HG03280 (cell line): ENCODE measurements around the gene ZNF280B.
A peak's percentile ranks its signal among the peaks of the same experiment; 100 is the strongest.

ENCODE experiments used
- ATAC-seq: cut with Tn5 transposase; IDR thresholded peaks from one replicate; pipeline ENCODE4 v1.9.1; 2021; ENCODE audit warnings: mild to moderate bottlenecking, moderate library complexity; ENCODE audit not compliant: unreplicated experiment

Gene ZNF280B

GRCh38 chr22:22508274-22509176, at the start of gene ZNF280B:
ZNF280B (minus strand) TSS chr22:22508742; CDS start chr22:22489398, 19,344 bp downstream.
- ATAC-seq = peak; percentile 95

- no peak for ATAC-seq
These were observed 48.7 kb upstream of the ZNF280B start for GRCh38 chr22:22556995-22557925.

GRCh38 chr22:22556578-22556977, 48.0 kb upstream of the ZNF280B start:
- no peak for ATAC-seq

- ATAC-seq = no peak
These were observed 47.1 kb upstream of the ZNF280B start for GRCh38 chr22:22555596-22555995.

- ATAC-seq = no peak
These were observed 46.2 kb upstream of the ZNF280B start for GRCh38 chr22:22554587-22555284.

- ATAC-seq = no peak
These were observed 45.4 kb upstream of the ZNF280B start for GRCh38 chr22:22553735-22554586.

GRCh38 chr22:22553141-22553540, 44.6 kb upstream of the ZNF280B start:
- no peak for ATAC-seq

DNA sequence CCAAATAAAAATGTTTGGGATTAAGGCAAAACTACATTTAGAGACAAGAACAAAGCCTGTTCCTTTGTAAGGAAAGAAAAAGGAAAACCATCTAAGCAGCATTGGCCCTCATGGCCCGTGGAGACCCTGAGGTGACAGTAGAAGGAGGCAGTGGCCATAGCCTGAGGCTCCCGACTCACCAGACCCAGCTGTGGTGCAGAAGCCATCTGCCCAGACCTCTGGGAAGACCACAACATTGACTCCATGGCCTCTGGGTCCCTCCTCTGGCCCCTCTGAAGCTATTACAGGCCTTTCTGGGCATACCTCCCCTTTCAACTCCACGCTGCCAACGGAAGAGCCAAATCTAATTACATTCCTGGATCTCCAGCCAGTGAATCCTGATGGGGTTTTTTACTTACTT, 44.1 kb upstream of the ZNF280B start:
- no peak for ATAC-seq

GRCh38 chr22:22550789-22551434, 42.4 kb upstream of the ZNF280B start:
- ATAC-seq = no peak

DNA sequence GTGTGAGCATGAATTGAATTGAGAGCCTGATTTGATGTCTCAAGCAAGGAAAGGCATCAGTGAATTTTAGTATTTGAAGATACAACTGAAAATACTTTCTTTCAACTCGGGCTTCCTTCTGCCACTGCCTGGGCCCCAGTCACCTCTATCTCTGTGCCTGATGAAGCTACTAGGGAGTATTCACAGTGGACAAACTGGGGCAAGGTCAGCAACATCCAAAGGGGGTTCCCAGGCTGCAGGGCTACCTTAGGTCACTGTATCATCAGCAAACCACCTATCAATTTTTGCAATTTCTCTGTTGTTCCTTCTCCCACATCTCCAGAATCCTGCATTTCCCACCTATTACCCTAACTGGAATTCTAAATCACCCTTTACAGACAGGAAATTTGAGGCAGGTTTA, 40.4 kb upstream of the ZNF280B start:
- ATAC-seq = no peak

DNA sequence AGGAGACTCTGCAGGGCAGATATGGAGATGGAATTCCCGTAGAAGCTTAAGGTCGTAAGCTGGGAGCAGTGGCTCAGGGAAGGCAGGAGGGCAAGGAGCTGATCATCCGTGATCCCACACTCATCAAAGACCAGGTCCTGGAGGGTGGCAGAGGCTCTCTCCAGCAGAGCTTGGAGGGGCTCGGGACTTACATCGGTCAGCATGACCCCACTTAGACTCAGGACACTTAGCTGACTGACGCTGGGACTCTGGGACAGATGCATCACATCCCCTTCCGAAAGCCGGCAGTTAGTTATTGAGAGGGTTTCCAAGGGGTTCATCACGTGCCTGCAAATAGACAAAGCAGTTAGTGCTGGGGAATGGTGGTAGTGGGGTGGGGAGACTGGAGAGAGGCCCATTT, 39.8 kb upstream of the ZNF280B start:
- ATAC-seq = no peak

DNA sequence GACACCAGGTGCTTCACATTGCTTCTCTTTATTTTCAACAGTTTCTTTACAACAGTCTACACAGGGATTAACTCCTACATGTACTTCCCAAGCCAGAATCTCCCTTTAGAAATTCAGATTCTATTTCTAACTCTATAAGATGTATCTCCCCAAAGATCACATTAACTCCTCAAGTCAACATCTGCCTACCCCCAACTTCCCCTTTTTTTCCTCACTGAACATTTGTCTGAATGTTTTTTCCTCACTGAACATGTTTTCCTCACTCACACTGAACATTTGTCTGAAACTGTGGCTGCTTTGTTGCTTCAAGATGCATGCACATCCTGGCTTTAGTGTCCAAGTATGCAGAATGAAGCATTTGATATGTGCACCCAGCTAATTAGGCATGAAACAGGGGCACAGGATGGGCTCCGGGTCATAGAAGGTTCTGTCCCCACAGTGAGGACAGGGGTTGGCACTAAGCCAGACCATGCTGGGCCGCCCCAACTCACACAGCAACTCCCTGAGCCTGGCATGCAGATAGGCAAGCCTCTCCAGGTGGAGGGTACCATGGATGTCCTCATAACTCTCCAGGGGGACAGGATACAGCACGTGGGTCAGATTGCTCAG, 39.3 kb upstream of the ZNF280B start:
- ATAC-seq = no peak

- ATAC-seq = no peak
These were observed 38.7 kb upstream of the ZNF280B start for GRCh38 chr22:22547226-22547625.

GRCh38 chr22:22546490-22546889, 37.9 kb upstream of the ZNF280B start:
- no peak for ATAC-seq

DNA sequence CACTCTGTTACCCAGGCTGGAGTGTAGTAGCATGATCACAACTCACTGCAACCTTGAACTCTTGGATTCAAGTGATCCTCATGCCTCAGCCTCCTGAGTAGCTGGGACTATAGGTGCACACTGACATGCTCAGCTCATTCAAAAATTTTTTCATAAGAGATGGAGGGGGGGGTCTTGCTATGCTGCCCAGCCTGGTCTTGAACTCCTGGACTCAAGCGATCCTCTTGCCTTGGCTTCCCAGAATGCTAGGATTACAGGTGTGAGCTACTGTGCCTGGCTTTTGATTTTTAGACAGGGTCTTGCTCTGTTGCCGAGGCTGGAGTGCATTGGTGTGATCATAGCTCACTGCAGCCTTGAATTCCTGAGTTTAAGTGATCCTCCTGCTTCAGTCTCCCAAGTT, 36.5 kb upstream of the ZNF280B start:
- ATAC-seq = no peak

- ATAC-seq = no peak
These were observed 29.9 kb upstream of the ZNF280B start for GRCh38 chr22:22538226-22538989.

GRCh38 chr22:22536916-22537315, 28.4 kb upstream of the ZNF280B start:
- no peak for ATAC-seq

GRCh38 chr22:22536515-22536914, 28.0 kb upstream of the ZNF280B start:
- no peak for ATAC-seq
